ENCODE results near the gene ROBO4.

Gene ROBO4

GRCh38 chr11:124840666-124841065 is 57.0 kb downstream of the ROBO4 start:
- DNase-seq (ENCODE audit: low read depth) = no peak

GRCh38 chr11:124839972-124840621 is 57.6 kb downstream of the ROBO4 start:
- no peak for DNase-seq (ENCODE audit: low read depth)

- no peak for DNase-seq (ENCODE audit: low read depth)
Measured at GRCh38 chr11:124839128-124839971, 58.3 kb downstream of the ROBO4 start.

DNA sequence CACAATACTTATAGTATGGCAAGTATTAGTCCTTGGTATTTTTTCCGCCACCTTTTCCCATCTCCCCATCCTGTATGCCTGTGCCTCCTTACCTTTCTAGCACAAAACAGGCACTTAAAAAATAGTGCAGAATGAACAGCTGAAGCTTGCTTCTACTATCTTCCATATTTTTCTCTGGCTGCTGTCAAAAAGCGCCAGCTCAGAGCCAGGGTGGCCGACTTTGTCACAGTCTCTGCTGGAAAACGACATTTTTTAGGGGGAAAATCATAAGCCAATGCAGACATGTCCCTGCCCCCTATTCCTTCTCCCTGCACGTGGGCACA is 58.9 kb downstream of the ROBO4 start:
- DNase-seq (ENCODE audit: low read depth) = no peak

GRCh38 chr11:124837491-124837856 is 60.2 kb downstream of the ROBO4 start:
- peak; percentile 84 for DNase-seq (ENCODE audit: low read depth)

DNA sequence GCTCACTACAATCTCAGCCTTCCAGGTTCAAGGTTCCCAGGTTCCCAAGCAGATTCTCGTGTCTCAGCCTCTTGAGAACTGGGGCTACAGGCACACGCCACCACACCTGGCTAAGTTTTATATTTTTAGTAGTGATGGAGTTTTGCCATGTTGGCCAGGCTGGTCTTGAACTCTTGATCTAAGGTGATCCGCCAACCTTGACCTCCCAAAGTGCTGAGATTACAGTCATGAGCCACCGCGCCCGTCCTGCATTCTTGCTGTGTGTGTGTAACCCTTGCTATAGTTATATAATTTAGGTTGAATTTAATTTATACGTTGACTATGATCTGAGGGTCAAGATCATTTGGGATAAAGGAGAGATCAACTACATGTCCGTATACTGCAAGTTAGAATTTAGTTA is 61.7 kb downstream of the ROBO4 start:
- DNase-seq (ENCODE audit: low read depth) = no peak

GRCh38 chr11:124834526-124835180 is 63.0 kb downstream of the ROBO4 start:
- DNase-seq (ENCODE audit: low read depth) = no peak

Measured in fibroblast of the conjunctiva (primary cell).